ENCODE data around the gene MMEL1.

The MMEL1 gene

DNA sequence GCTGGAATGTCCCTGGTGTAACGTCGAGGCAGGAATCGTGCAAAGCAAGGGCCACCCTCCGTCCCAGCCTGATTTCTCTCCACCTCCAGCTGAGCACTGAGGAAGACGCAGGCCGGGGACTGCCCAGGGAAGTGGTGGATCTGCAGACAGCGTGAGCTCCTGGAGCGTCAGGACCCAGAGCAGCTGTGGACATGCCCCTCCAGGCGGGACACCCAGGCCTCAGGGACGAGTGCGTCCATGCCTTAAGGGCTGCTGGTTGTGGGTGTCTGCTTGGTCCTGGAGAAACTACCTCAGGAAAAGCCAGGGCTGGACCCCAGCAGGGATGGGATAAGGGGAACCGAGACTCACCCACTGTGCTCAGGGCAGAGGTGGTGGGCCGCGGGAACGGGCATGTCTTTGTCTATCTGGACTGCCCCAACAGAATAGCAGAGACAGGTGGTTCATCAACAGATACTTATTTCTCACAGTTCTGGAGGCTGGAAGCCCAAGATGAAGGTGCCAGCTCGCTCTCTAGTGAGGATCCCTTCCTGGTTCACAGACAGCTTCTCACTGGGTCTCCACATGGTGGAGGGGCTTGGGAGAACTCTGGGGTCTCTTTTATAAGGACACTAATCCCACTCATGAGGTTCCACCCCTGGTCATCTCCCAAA is 5.8 kb upstream of the MMEL1 start:
- TF ChIP-seq NFIC (IDR thresholded peaks at IDR 0.05) (no peak), EGR1 (IDR thresholded peaks at IDR 0.05) (no peak), CREB1 (IDR thresholded peaks at IDR 0.05; ENCODE audit: low read depth) (no peak)

GRCh38 chr1:2637442-2638145 is 4.8 kb upstream of the MMEL1 start:
- no peak for TF ChIP-seq EP300 (IDR thresholded peaks at IDR 0.05; ENCODE audit: borderline replicate concordance)
- TF ChIP-seq FOXM1 (IDR thresholded peaks at IDR 0.05; ENCODE audit: borderline replicate concordance, low read depth), result no peak
- TF ChIP-seq CEBPB (IDR thresholded peaks at IDR 0.05), result no peak
- TF ChIP-seq, protein P1, sequence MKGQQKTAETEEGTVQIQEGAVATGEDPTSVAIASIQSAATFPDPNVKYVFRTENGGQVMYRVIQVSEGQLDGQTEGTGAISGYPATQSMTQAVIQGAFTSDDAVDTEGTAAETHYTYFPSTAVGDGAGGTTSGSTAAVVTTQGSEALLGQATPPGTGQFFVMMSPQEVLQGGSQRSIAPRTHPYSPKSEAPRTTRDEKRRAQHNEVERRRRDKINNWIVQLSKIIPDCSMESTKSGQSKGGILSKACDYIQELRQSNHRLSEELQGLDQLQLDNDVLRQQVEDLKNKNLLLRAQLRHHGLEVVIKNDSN (IDR thresholded peaks at IDR 0.05), result no peak
- TF ChIP-seq TCF12 (IDR thresholded peaks at IDR 0.05; ENCODE audit: low read depth), result no peak
- no peak for TF ChIP-seq RAD21 (IDR thresholded peaks at IDR 0.05; ENCODE audit: low read depth)
- TF ChIP-seq NFIC (IDR thresholded peaks at IDR 0.05), result no peak
- no peak for TF ChIP-seq TEAD4 (IDR thresholded peaks at IDR 0.05)
- TF ChIP-seq, protein P2, sequence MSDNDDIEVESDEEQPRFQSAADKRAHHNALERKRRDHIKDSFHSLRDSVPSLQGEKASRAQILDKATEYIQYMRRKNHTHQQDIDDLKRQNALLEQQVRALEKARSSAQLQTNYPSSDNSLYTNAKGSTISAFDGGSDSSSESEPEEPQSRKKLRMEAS (IDR thresholded peaks at IDR 0.05), result no peak
- no peak for TF ChIP-seq CREB1 (IDR thresholded peaks at IDR 0.05; ENCODE audit: low read depth)
- no peak for TF ChIP-seq TAF1 (IDR thresholded peaks at IDR 0.05; ENCODE audit: low read depth)
- no peak for TF ChIP-seq YY1 (IDR thresholded peaks at IDR 0.05; ENCODE audit: low read depth)
- TF ChIP-seq REST (IDR thresholded peaks at IDR 0.05; ENCODE audit: low read depth), result no peak
- TF ChIP-seq EGR1 (IDR thresholded peaks at IDR 0.05), result no peak
- no peak for TF ChIP-seq ZBTB7A (IDR thresholded peaks at IDR 0.05; ENCODE audit: low read depth)

DNA sequence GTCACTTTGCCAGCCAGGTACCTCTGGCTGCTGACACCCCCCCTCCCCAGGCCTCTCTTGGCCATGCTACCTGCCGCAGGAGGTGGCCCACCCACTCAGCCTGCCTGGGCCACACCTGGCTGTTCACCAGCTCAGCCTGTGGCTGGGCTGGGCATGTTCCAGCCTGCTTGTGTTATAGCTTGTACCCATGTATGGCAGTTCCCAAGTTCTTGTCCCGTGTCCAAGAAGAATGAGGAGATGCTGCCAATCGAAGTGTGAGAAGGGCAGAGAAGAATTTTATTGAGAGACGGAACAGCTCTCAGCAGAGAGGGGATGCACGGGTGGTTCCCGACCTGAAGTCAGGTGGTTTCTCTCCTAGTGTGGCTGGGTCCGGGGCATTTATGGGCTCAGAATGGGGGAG is 3.9 kb upstream of the MMEL1 start:
- no peak for TF ChIP-seq RAD21 (IDR thresholded peaks at IDR 0.05; ENCODE audit: low read depth)
- TF ChIP-seq, protein P2 (IDR thresholded peaks at IDR 0.05), result no peak
- TF ChIP-seq REST (IDR thresholded peaks at IDR 0.05; ENCODE audit: low read depth), result no peak
- no peak for TF ChIP-seq NFIC (IDR thresholded peaks at IDR 0.05)
- TF ChIP-seq TCF12 (IDR thresholded peaks at IDR 0.05; ENCODE audit: low read depth), result no peak
- TF ChIP-seq FOXM1 (IDR thresholded peaks at IDR 0.05; ENCODE audit: borderline replicate concordance, low read depth), result no peak
- TF ChIP-seq TEAD4 (IDR thresholded peaks at IDR 0.05), result no peak
- no peak for TF ChIP-seq EGR1 (IDR thresholded peaks at IDR 0.05)
- no peak for TF ChIP-seq CEBPB (IDR thresholded peaks at IDR 0.05)
- no peak for TF ChIP-seq TAF1 (IDR thresholded peaks at IDR 0.05; ENCODE audit: low read depth)
- TF ChIP-seq CREB1 (IDR thresholded peaks at IDR 0.05; ENCODE audit: low read depth), result no peak
- TF ChIP-seq EP300 (IDR thresholded peaks at IDR 0.05; ENCODE audit: borderline replicate concordance), result no peak
- no peak for TF ChIP-seq ZBTB7A (IDR thresholded peaks at IDR 0.05; ENCODE audit: low read depth)
- TF ChIP-seq, protein P1 (IDR thresholded peaks at IDR 0.05), result no peak
- TF ChIP-seq YY1 (IDR thresholded peaks at IDR 0.05; ENCODE audit: low read depth), result no peak

- no peak for TF ChIP-seq RAD21 (IDR thresholded peaks at IDR 0.05; ENCODE audit: low read depth)
- no peak for TF ChIP-seq EGR1 (IDR thresholded peaks at IDR 0.05)
- no peak for TF ChIP-seq TCF12 (IDR thresholded peaks at IDR 0.05; ENCODE audit: low read depth)
- TF ChIP-seq CEBPB (IDR thresholded peaks at IDR 0.05), result no peak
- no peak for TF ChIP-seq EP300 (IDR thresholded peaks at IDR 0.05; ENCODE audit: borderline replicate concordance)
- no peak for TF ChIP-seq YY1 (IDR thresholded peaks at IDR 0.05; ENCODE audit: low read depth)
- TF ChIP-seq ZBTB7A (IDR thresholded peaks at IDR 0.05; ENCODE audit: low read depth), result no peak
Measured at GRCh38 chr1:2635361-2636010, 2.7 kb upstream of the MMEL1 start.

DNA sequence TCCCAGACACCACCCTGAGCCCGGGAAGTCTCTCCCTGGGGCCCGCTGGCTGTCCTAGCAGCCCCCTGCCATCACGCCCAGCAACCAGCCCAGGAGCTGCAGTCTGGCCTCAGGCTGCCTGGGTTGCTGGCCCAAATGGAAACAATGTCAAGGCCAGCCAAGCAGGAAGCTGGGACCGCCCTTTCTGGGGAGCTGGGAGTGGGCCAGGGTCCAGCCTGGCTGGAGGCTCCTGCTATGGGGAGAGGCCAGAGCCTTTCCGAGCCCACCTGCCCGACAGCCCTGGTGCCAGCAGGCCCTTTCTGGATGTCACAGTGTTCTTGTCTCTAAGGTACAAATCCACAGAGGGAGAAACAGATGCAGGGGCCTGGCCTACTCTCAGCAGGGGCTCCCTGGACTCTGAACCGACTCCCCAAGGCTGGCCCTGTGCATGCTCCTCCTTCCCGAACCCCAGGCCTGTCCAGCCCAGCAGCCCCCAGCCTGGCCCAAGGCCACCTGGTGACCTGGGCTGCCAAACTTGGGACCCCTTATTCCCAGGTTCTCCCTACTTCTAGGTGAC is 1.2 kb upstream of the MMEL1 start:
- TF ChIP-seq EP300 (IDR thresholded peaks at IDR 0.05; ENCODE audit: borderline replicate concordance), result no peak
- no peak for TF ChIP-seq REST (IDR thresholded peaks at IDR 0.05; ENCODE audit: low read depth)
- no peak for TF ChIP-seq YY1 (IDR thresholded peaks at IDR 0.05; ENCODE audit: low read depth)
- TF ChIP-seq, protein P2 (IDR thresholded peaks at IDR 0.05), result no peak
- TF ChIP-seq EGR1 (IDR thresholded peaks at IDR 0.05), result no peak
- no peak for TF ChIP-seq FOXM1 (IDR thresholded peaks at IDR 0.05; ENCODE audit: borderline replicate concordance, low read depth)
- no peak for TF ChIP-seq CEBPB (IDR thresholded peaks at IDR 0.05)
- TF ChIP-seq, protein P1 (IDR thresholded peaks at IDR 0.05), result no peak
- no peak for TF ChIP-seq TEAD4 (IDR thresholded peaks at IDR 0.05)
- TF ChIP-seq NFIC (IDR thresholded peaks at IDR 0.05), result no peak
